ENCODE measurements around the gene OR2B6.

- TF ChIP-seq, protein P1, sequence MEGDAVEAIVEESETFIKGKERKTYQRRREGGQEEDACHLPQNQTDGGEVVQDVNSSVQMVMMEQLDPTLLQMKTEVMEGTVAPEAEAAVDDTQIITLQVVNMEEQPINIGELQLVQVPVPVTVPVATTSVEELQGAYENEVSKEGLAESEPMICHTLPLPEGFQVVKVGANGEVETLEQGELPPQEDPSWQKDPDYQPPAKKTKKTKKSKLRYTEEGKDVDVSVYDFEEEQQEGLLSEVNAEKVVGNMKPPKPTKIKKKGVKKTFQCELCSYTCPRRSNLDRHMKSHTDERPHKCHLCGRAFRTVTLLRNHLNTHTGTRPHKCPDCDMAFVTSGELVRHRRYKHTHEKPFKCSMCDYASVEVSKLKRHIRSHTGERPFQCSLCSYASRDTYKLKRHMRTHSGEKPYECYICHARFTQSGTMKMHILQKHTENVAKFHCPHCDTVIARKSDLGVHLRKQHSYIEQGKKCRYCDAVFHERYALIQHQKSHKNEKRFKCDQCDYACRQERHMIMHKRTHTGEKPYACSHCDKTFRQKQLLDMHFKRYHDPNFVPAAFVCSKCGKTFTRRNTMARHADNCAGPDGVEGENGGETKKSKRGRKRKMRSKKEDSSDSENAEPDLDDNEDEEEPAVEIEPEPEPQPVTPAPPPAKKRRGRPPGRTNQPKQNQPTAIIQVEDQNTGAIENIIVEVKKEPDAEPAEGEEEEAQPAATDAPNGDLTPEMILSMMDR (IDR thresholded peaks at IDR 0.05; ENCODE audit: insufficient read depth, low read length), result no peak
- TF ChIP-seq POLR2AphosphoS5 (IDR thresholded peaks at IDR 0.05; ENCODE audit: low read depth) (no peak), GABPA (IDR thresholded peaks at IDR 0.05; ENCODE audit: low read depth) (no peak)
- TF ChIP-seq, protein P2, sequence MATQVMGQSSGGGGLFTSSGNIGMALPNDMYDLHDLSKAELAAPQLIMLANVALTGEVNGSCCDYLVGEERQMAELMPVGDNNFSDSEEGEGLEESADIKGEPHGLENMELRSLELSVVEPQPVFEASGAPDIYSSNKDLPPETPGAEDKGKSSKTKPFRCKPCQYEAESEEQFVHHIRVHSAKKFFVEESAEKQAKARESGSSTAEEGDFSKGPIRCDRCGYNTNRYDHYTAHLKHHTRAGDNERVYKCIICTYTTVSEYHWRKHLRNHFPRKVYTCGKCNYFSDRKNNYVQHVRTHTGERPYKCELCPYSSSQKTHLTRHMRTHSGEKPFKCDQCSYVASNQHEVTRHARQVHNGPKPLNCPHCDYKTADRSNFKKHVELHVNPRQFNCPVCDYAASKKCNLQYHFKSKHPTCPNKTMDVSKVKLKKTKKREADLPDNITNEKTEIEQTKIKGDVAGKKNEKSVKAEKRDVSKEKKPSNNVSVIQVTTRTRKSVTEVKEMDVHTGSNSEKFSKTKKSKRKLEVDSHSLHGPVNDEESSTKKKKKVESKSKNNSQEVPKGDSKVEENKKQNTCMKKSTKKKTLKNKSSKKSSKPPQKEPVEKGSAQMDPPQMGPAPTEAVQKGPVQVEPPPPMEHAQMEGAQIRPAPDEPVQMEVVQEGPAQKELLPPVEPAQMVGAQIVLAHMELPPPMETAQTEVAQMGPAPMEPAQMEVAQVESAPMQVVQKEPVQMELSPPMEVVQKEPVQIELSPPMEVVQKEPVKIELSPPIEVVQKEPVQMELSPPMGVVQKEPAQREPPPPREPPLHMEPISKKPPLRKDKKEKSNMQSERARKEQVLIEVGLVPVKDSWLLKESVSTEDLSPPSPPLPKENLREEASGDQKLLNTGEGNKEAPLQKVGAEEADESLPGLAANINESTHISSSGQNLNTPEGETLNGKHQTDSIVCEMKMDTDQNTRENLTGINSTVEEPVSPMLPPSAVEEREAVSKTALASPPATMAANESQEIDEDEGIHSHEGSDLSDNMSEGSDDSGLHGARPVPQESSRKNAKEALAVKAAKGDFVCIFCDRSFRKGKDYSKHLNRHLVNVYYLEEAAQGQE (IDR thresholded peaks at IDR 0.05; ENCODE audit: insufficient replicate concordance, low read depth), result no peak
Observed at GRCh38 chr6:28003059-28003458, 46.0 kb downstream of the OR2B6 start.

Measured in HL-60 (cell line).